Natural killer cell (primary cell): ENCODE data around the gene MT1B. TPM values are rescaled to one million over a fixed set of nuclear protein-coding genes. Genes with fewer than 3 reads are reported as not detected.

Experiments used
- ATAC-seq, 3 donors: fragments of 150-1000 bp in 2 of 3; fragments of 200-7000 bp in 1 of 3; cut with Tn5 transposase; 1 replicate in 1 of 3; 2 replicates in 2 of 3; pipeline ENCODE4 v1.10.0; 2021; ENCODE audit warnings: mild to moderate bottlenecking in 2 of 3, moderate library complexity in 2 of 3
- DNase-seq, 2 donors: peaks; one replicate each; pipeline versions ENCODE4 v3.0.0 to v3.0.0-alpha.2; 2013 to 2021; ENCODE audit warnings: mixed read lengths in 1 of 2
- H3K27ac ChIP-seq: one replicate; pipeline ENCODE4 v1.5.1; 2013; ENCODE audit warnings: mild to moderate bottlenecking, low read length
- H3K27me3 ChIP-seq: one replicate; pipeline ENCODE4 v1.6.1; 2013; ENCODE audit warnings: low read length; ENCODE audit not compliant: control insufficient read depth, insufficient read depth
- H3K36me3 ChIP-seq: one replicate; pipeline ENCODE4 v1.6.1; 2013; ENCODE audit warnings: low read length; ENCODE audit not compliant: control insufficient read depth, insufficient read depth
- H3K4me1 ChIP-seq: one replicate; pipeline ENCODE4 v1.6.1; 2013; ENCODE audit warnings: low read length; ENCODE audit not compliant: control insufficient read depth, insufficient read depth
- H3K4me3 ChIP-seq: one replicate; pipeline ENCODE4 v1.5.1; 2013; ENCODE audit warnings: low read length
- H3K9me3 ChIP-seq: one replicate; pipeline ENCODE4 v1.6.1; 2013; ENCODE audit warnings: low read length; ENCODE audit not compliant: control insufficient read depth, insufficient read depth
- H3K27ac Mint-ChIP-seq, 2 donors: one replicate each; pipeline ENCODE4 v1.8.0; 2022; ENCODE audit warnings: mild to moderate bottlenecking in 2 of 2, mixed read lengths in 2 of 2, moderate library complexity in 1 of 2
- H3K27me3 Mint-ChIP-seq, 2 donors: one replicate each; pipeline ENCODE4 v1.8.0; 2022; ENCODE audit warnings: low read depth in 2 of 2, mixed read lengths in 2 of 2
- H3K36me3 Mint-ChIP-seq: one replicate; pipeline ENCODE4 v1.8.0; 2022; ENCODE audit warnings: mixed read lengths
- H3K4me1 Mint-ChIP-seq, 2 donors: one replicate each; pipeline ENCODE4 v1.8.0; 2022; ENCODE audit warnings: mixed read lengths in 2 of 2
- H3K4me3 Mint-ChIP-seq: one replicate; pipeline ENCODE4 v1.8.0; 2022; ENCODE audit warnings: mild to moderate bottlenecking, moderate library complexity, mixed read lengths
- H3K9me3 Mint-ChIP-seq, 2 donors: one replicate each; pipeline ENCODE4 v1.8.0; 2022; ENCODE audit warnings: mixed read lengths in 2 of 2
- WGBS: methylation state at CpG from one replicate; pipeline ENCODE4 v1.1.7; 2013; ENCODE audit warnings: missing lambda C conversion rate; ENCODE audit not compliant: insufficient coverage; 5-methylcytosine and 5-hydroxymethylcytosine counted together
- intact Hi-C: fragments of 100-400 bp; cut with micrococcal nuclease; formaldehyde crosslinking; loops from one replicate; pipeline ENCODE4 v1.14.2; 2022
- total RNA-seq, 4 donors: library from RNA; stranded (reverse); fragments of 120-200 nt in 1 of 4; gene quantifications; one replicate each; pipeline versions ENCODE4 v1.2.3 to v1.2.4, GENCODE V29; 2013 to 2022
- TF ChIP-seq, protein P1 (sequence below): fragments of 200-600 bp; IDR thresholded peaks from one replicate; pipeline ENCODE4 v1.8.0; 2022; ENCODE audit warnings: antibody characterized with exemption

Gene MT1B
- total RNA-seq, 3 donors from 2014 or later (not counting 1 experiment from before 2014, with no cell fraction given) = not detected

- Histone ChIP-seq H3K27ac (no peak overlapping the region), H3K4me1 (no peaks in the 10 kb centered on the region), H3K9me3 (peaks cover 3% of the 10 kb centered on the region), H3K4me3 (no peak overlapping the region), H3K36me3 (no peaks in the 10 kb centered on the region), H3K27me3 (no peaks in the 10 kb centered on the region)
- TF ChIP-seq, protein P1, sequence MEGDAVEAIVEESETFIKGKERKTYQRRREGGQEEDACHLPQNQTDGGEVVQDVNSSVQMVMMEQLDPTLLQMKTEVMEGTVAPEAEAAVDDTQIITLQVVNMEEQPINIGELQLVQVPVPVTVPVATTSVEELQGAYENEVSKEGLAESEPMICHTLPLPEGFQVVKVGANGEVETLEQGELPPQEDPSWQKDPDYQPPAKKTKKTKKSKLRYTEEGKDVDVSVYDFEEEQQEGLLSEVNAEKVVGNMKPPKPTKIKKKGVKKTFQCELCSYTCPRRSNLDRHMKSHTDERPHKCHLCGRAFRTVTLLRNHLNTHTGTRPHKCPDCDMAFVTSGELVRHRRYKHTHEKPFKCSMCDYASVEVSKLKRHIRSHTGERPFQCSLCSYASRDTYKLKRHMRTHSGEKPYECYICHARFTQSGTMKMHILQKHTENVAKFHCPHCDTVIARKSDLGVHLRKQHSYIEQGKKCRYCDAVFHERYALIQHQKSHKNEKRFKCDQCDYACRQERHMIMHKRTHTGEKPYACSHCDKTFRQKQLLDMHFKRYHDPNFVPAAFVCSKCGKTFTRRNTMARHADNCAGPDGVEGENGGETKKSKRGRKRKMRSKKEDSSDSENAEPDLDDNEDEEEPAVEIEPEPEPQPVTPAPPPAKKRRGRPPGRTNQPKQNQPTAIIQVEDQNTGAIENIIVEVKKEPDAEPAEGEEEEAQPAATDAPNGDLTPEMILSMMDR = no peak
- Mint-ChIP-seq H3K36me3 (no peaks in the 10 kb centered on the region), H3K27me3 (no peaks in the 10 kb centered on the region), H3K9me3 (no peaks in the 10 kb centered on the region), H3K4me1 (peaks cover 0 to 7% of the 10 kb centered on the region in 2 donors), H3K4me3 (no peak overlapping the region), H3K27ac (no peak overlapping the region)
- ATAC-seq (no peak), DNase-seq (no peak)
- WGBS = 89% methylated on average over 7 of the region's 7 CpGs
- intact Hi-C loops = loop anchor here (5.0 kb wide), 1 partner anchor 754 kb away; no protein-coding TSS in a partner anchor
Observed at GRCh38 chr16:56701534-56701933, 49.8 kb downstream of the MT1B start.

Other genes with a start within 250 kb of the MT1B start
- gene AMFR, start 226.3 kb upstream of the MT1B start, total RNA-seq = 10 to 100 TPM; 58.4 to 87.1 (median 71.7) TPM
- gene NUDT21, start 200.6 kb upstream of the MT1B start, total RNA-seq = 100 to 1,000 TPM in 1 of 3 donors, 10 to 100 TPM in 2; 78.1 to 108 (median 90.0) TPM
- 10 to 100 TPM; 12.7 to 20.6 (median 13.1) TPM for gene OGFOD1, start 200.3 kb upstream of the MT1B start, total RNA-seq
- 10 to 100 TPM; 36.8 to 40.3 (median 38.2) TPM for gene BBS2, start 131.9 kb upstream of the MT1B start, total RNA-seq
- gene MT4, start 86.8 kb upstream of the MT1B start, total RNA-seq = not detected
- not detected for gene MT3, start 62.4 kb upstream of the MT1B start, total RNA-seq
- gene MT2A, start 43.3 kb upstream of the MT1B start, total RNA-seq = 10 to 100 TPM; 33.0 to 81.5 (median 70.6) TPM
- gene MT1E, start 26.1 kb upstream of the MT1B start, total RNA-seq = 1 to 10 TPM in 1 of 3 donors, under 1 TPM in 1, not detected in 1; 0.40 to 3.2 TPM
- gene MT1M, start 19.2 kb upstream of the MT1B start, total RNA-seq = not detected
- not detected for gene MT1A, start 13.2 kb upstream of the MT1B start, total RNA-seq
- gene MT1F, start 6.1 kb downstream of the MT1B start, total RNA-seq = 1 to 10 TPM; 3.8 to 8.0 (median 5.4) TPM
- gene MT1G, start 16.2 kb downstream of the MT1B start, total RNA-seq = 1 to 10 TPM in 1 of 3 donors, under 1 TPM in 1, not detected in 1; 0.80 to 1.5 TPM
- gene MT1H, start 17.9 kb downstream of the MT1B start, total RNA-seq = not detected
- 10 to 100 TPM; 17.6 to 23.1 (median 20.0) TPM for gene MT1X, start 30.6 kb downstream of the MT1B start, total RNA-seq
- 10 to 100 TPM; 83.7 to 88.8 (median 87.9) TPM for gene NUP93, start 78.2 kb downstream of the MT1B start, total RNA-seq
- gene SLC12A3, start 213.3 kb downstream of the MT1B start, total RNA-seq = not detected